ENCODE results near the gene EIF4A3.

DNA sequence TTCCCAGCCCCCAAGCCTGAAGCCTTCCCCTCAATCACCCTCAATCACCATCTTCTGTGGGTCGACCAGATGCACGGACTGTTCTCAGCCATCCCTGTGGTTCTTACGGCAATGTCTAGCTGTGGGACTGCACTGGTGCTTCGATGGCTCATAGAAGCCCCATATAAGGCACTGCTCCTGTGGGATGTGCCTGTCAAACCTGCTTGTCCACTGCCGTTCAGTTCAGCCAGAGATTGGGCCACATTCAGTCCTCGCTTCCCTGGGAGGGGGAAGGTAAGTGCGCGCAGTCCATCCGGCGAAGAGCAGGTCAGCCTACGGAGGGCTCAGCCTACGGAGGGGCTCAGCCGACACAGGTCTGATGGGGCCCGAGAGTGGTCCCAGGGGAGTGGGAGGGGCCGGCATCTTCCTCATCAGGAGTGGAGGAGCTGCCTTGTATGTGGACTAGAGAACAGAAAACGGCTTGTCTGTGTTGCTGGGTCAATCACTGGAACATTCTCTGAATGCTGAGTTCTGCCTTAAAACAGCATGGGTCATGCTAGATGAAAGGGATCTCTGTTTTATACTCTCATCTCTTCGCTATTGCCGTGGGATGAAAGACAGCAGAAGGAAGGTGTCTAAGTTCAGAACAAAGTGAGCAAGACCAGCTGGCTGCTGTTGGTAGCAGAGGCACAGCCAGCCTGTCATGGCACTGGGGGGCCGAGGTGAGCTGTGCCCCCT lies 23.0 kb upstream of the EIF4A3 start, which contains the start of gene CARD14:
- no peak for TF ChIP-seq CTCF (IDR thresholded peaks at IDR 0.05)
- TF ChIP-seq POLR2A (IDR thresholded peaks at IDR 0.05), result peak in 1 of 2 donors; percentile 7
- peak; percentile 58 to 72 for TF ChIP-seq POLR2AphosphoS5 (IDR thresholded peaks at IDR 0.05; ENCODE audit: insufficient read depth in 1 of 2, low read depth in 1 of 2)

Data from vagina (tissue), 2 donors.